HG02588 (cell line): ENCODE measurements around the gene NFATC1.

Source experiments
- ATAC-seq: cut with Tn5 transposase; IDR thresholded peaks from one replicate; pipeline ENCODE4 v1.9.1; 2021; ENCODE audit warnings: mild to moderate bottlenecking, moderate library complexity; ENCODE audit not compliant: unreplicated experiment

The NFATC1 gene

GRCh38 chr18:79529296-79529695, 133.6 kb downstream of the NFATC1 start:
- ATAC-seq = no peak

- no peak for ATAC-seq
Measured at GRCh38 chr18:79529991-79530390, 134.3 kb downstream of the NFATC1 start.

DNA sequence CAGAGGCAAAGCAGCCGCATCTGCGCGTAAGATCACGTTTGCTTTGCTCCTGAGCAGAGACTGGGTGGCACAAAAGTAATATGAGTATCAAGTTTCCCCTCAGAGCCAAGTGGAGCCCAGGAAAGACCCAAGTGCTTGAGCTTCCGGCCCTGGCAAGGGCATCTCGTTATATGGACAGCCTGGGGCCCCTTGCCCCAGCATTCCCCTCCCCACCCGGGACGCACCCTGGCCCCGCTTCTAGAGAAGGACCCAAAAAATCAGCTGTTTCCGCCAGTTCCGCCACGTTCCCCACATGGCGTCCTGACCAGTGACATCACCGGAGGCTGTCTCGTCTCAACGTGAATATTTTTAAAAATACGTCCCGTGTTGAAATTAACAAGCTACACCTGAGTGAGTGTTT, 135.1 kb downstream of the NFATC1 start:
- ATAC-seq = no peak

- ATAC-seq = no peak
Measured at GRCh38 chr18:79531386-79531785, 135.7 kb downstream of the NFATC1 start.

GRCh38 chr18:79531926-79532312, 136.2 kb downstream of the NFATC1 start:
- no peak for ATAC-seq

DNA sequence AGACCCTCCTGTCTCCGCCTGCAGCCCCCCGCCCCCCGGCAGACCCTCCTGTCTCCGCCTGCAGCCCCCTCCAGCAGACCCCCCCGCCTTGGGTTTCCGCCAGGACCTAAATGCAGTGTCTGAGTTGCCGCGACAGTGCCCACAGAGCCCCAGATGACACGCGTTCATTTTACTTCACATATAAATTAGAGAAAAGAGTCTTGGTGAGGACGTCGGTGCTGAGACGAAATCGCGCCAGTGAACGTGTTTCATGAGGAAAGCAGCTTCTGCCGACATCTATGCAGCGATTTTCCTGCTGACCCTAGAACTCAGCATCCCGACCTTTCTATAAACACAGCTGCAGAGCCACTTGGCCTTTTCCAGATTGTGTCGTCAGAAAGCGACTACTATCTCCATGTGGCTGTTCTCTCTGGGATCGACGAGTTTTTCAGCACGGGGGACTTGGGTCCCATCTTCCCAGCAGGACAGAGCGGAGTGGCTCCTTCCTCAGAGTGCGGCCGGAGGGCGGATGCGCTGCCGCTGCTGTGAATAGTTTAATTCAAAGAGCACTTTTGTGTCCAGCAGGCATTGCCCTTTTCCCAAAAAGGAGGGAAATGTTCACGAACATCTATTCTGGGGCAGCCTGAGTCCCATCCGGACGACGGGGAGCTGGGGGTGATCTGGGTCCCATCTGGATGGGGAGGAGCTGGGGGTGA, 136.7 kb downstream of the NFATC1 start:
- no peak for ATAC-seq

DNA sequence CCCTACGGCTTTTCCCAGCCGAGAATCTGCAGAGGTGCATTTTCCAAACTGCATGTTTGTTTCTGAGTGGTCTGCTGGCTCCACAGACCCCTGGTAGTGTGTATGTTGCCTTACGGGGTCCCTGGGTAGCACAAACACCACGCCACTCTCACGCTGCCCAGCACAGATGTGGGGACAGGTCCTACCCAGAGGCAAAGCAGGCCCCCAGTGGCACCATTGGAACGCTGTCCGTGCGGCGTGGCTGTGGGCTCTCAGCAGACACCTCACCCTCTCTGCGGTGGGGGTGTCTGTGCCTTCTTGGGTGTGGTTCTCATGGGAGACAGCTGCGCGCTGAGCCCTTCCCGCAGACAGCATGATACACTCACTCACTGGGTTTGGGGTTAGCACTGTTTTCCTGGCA, 137.4 kb downstream of the NFATC1 start:
- no peak for ATAC-seq

DNA sequence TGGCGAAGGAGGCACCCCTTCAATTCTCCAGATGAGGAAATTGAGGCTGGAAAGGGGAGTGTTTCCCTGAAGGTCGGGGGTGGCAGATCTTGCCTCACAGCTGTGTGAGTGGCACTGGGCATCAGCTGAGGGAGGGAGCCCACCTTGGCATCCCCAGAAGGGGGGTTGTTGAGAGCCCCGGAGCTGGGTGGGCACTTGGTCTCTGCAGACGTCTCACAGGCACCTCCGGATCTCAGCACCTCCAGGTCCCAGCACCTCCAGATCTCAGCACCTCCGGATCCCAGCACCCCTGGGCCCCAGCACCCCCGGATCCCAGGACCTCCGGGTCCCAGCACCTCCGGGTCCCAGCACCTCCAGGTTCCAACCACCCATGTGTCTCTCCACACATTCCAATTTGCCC, 137.9 kb downstream of the NFATC1 start:
- ATAC-seq = no peak

DNA sequence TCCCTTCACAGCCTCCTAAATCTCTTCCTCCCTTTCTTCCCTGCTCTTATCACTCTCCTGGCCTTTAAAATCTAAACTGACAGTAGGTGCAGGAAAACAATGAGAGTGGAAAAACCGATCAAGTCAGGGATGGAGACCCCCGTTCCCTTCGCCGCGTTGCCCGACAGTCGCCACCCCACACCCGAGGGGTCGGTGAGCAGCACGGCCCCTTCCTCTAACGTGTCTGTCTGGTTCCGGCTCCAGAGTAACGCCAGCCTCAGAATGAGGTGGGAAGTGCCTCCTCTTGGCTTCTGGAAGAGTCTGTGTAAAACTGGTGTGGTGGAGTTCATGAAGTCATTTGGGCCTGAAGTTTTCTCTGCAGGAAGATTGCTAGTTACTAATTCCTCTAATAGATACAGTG, 138.6 kb downstream of the NFATC1 start:
- ATAC-seq = no peak

- no peak for ATAC-seq
Measured at GRCh38 chr18:79537758-79538157, 142.0 kb downstream of the NFATC1 start.

- ATAC-seq = no peak
Measured at GRCh38 chr18:79538635-79539034, 142.9 kb downstream of the NFATC1 start.

DNA sequence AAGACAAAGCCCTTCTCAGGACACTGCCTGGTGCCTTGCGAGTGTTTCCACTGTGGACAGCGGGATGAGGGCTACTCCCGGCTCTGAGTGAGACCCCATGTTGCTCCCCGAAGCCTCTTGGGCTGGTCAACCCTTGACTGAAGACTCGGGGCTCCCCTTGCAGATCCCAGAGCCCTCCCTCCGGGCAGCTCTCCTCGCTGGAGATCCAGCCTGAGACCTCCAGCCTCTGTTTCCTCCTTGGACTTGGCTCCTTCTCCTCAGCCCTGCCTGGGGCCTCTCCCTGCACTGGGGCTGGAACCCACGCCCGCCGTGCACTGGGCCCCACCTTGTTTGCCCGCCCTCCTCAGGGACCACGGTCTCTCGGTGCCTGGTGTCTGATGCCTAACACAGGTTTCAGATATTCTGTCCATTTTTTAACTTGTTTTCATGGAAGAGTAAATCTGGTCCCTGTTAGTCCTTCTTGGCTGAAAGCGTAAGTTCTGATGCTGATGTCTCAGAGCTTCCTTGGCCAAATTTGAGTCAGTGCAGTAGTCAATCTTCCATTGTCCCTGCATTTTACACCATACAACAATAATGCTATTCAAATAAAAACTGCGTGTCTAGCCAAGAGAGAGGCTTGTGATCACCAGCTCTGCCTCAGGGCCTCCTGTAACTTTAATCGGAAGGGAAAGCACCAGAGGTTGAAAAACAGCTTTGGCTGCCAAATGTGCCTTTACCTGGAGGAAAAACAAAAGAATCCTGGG, 144.6 kb downstream of the NFATC1 start:
- ATAC-seq = no peak

GRCh38 chr18:79540904-79541282, 145.2 kb downstream of the NFATC1 start:
- no peak for ATAC-seq

DNA sequence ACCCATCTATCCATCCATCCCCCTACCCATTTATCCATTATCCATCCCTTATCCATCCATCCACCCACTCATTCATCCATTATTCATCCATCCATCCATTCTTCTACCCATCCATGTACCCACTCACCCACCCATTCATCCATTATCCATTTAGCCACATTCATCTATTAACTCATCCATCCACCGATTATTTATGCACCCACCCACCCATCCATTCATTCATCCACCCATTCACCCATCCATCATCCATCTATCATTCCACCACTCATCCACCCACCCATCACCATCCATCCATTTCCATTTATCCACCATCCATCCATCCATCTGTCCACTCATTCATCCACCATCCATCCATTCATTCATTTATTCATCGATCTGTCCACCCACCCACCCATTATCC, 146.5 kb downstream of the NFATC1 start:
- no peak for ATAC-seq

DNA sequence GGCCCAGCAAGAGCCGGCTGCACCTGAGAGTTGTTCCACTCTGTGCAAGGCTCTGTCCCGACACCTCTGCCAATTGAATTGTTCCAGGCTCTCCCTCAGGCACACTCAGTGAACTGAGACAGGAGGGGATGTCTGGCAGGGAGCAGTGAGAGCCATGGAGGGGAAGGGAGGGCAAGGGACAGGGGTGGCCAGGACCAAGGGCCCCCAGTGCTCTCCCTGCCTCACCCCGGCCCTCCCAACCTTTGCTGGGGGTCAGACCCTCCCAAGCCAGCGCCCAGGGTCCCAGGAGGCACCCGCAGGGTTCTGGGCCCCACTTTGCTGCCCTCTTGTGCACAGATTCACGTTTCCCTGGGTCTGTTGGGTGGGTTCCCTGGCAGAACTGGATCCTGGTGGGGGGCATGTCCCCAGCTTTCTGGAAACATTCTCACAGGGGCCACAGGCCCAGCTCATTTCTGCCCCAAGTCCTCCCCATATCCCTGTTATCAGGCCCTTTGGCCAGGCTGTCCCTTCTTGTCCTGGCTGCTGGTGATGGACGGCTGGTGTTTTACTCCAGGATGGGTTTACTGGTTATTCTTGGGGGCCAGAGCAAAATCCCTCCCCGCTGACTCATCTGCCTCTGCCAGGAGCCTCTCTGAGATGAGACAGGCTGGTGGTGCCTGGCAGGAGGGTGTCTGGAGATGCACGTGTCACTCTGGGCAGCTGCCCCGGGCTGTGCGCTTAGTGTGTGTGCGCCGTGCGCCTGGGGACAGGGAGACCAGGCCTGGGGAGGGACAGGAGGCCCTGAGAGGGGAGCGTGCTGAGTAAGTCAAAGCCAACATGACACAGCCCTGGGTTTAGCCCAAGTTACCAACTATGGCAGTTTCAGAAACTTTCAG, 147.4 kb downstream of the NFATC1 start:
- no peak for ATAC-seq

GRCh38 chr18:79543861-79544385, 148.2 kb downstream of the NFATC1 start:
- ATAC-seq = no peak

GRCh38 chr18:79544386-79544963, 148.7 kb downstream of the NFATC1 start:
- ATAC-seq = no peak

- no peak for ATAC-seq
Measured at GRCh38 chr18:79545255-79545654, 149.5 kb downstream of the NFATC1 start.

- no peak for ATAC-seq
Measured at GRCh38 chr18:79545736-79546171, 150.0 kb downstream of the NFATC1 start.

DNA sequence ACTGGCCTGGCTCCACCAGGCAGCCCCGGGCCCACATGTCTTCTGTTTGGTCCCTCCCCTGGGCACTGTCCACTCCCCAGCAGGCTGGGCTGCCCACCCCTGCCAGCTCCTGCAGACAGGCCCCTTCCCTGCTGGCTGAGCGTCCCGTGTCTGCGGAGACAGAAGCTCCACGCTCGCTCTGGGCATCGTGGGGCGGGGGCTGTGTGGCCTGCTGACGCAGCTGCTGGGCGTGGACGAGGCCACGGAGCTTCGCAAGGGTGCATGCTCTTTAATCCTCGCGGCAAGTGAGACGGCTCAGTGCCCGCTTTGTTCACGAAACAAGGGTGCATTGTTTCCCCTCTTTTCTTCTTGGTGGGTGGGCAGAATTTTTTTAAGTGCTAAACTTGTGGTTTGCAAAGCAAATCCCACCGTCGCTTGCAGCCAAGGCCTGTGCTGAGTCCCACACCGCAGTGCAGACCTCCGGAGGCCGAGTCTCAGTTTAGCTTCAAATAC, 151.1 kb downstream of the NFATC1 start:
- ATAC-seq = no peak
